ENCODE results near the gene TTC39A.

Gene TTC39A

GRCh38 chr1:51242546-51242945 is 87.8 kb downstream of the TTC39A start:
- no peak overlapping the region for H3K4me3 ChIP-seq (ENCODE audit: low read length)
- TF ChIP-seq CTCF (conservative IDR thresholded peaks at IDR 0.05; ENCODE audit: low read length): no peak
- DNase-seq (ENCODE audit: low read depth): no peak

DNA sequence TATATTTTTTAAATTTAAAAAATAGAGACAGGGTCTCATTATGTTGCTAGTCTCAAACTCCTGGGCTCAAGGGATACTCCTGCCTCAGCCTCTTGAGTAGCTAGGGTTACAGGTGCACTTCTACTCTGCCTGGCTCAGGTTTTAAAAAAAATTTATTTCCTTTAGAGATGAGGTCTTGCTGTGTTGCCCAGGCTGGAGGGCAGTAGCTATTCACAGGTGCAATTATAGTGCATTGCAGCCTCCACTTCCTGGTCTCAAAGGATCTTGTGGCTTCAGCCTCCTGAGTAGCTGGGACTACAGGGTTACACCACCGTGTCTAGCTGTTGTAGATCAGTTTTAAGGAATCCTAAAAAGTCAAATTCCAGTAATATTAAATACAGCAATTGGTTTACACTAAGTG is 89.2 kb downstream of the TTC39A start:
- no peak for DNase-seq (ENCODE audit: low read depth)
- no peak for TF ChIP-seq CTCF (conservative IDR thresholded peaks at IDR 0.05; ENCODE audit: low read length)
- H3K4me3 ChIP-seq (ENCODE audit: low read length): no peak overlapping the region

DNA sequence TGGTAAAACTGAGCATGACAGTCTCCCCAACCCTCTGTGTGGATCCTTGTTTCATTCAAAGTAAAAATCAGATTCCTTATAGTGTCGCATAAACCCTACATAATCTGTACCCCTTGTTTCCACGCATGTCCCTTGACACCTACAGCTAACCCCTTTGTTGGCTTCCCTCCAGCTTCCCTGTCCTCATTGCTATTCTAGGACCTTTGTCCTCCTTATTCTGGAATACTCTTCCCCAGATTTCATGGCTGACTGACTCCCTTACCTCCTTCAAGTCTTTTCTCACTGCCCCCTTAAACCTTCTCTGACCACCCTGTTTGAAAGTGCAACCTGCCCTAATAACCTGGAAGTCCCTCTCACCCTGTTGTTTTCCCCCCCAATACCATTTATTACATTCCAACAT is 90.3 kb downstream of the TTC39A start:
- DNase-seq (ENCODE audit: low read depth): no peak
- no peak overlapping the region for H3K4me3 ChIP-seq (ENCODE audit: low read length)
- TF ChIP-seq CTCF (conservative IDR thresholded peaks at IDR 0.05; ENCODE audit: low read length): no peak

DNA sequence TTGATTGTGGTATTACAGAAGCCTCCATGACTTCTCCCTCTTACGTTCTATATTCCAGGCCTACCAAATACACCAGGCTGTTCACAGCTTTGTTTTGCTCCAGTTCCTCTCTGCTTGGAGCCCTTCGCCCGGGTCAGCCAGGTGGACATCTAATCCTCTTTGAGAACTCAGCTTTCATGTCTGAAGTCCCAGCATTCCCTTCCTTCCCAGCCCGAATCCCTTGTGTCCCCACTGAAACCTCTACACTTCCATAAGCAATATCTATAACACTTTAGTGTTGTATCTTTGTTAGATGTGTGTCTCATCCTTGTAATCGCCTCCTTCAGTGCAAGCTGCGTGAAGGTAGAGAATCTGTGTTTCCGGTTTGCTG is 92.3 kb downstream of the TTC39A start:
- peak overlapping the region; percentile 81 for H3K4me3 ChIP-seq (ENCODE audit: low read length)
- TF ChIP-seq CTCF (conservative IDR thresholded peaks at IDR 0.05; ENCODE audit: low read length): no peak
- no peak for DNase-seq (ENCODE audit: low read depth)

DNA sequence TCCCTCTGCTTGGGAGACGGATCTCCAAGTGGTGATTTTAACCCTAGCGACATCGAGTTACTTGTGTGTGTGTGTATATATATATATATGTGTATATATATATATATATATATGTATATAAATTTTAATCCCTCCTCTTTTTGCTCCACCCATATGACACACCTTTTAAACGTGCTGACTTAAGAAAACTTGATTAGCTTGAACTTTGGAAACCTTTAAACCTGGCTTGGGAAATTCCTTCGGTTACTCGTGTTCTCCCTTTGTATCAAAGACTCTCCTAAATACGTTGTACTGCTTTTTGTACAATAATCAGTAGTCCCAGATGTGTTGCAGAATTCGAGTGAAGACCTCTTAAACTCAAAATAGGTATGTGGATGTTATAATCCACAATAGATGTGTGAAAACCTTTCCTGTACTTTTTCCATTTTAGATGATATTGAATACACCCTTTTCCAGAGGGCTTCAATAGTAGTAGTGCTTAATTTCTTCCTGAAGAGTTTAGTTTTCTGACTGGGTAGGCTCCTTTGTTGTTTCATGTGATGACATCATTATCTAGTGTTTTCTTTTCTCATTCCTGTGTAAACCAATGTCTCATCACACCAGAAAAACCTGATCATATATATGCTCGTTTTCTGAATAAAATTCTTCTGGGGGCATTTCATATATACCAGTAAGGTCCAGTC is 92.9 kb downstream of the TTC39A start:
- no peak for TF ChIP-seq CTCF (conservative IDR thresholded peaks at IDR 0.05; ENCODE audit: low read length)
- DNase-seq (ENCODE audit: low read depth): peak; percentile 41
- peak overlapping the region; percentile 81 for H3K4me3 ChIP-seq (ENCODE audit: low read length)
